DND-41 (cell line): ENCODE data around the gene IKZF2.

Source experiments
- ATAC-seq: fragments of 200-7000 bp; cut with Tn5 transposase; 3 replicates; pipeline ENCODE4 v1.9.1; 2021; ENCODE audit warnings: low read depth; ENCODE audit not compliant: insufficient read depth
- DNase-seq: peaks from one replicate; pipeline ENCODE4 v3.0.0-alpha.2; 2020
- H2AFZ ChIP-seq: 2 replicates; pipeline ENCODE4 v1.6.0; 2012; ENCODE audit warnings: low read depth, low read length
- H3K27ac ChIP-seq: 2 replicates; pipeline ENCODE4 v1.5.1; 2012; ENCODE audit warnings: low read length, inconsistent platforms
- H3K27me3 ChIP-seq: fragments of 200-600 bp; sonication (generic); 2 replicates; pipeline ENCODE4 v1.6.0; 2012; ENCODE audit warnings: low read length, mild to moderate bottlenecking, inconsistent platforms; ENCODE audit not compliant: insufficient read depth, poor library complexity
- H3K36me3 ChIP-seq: 2 replicates; pipeline ENCODE4 v1.5.1; 2012; ENCODE audit warnings: low read length, inconsistent platforms; ENCODE audit not compliant: insufficient read depth
- H3K4me1 ChIP-seq: 2 replicates; pipeline ENCODE4 v1.5.1; 2012; ENCODE audit warnings: mild to moderate bottlenecking, low read length; ENCODE audit not compliant: insufficient read depth
- H3K4me2 ChIP-seq: 2 replicates; pipeline ENCODE4 v1.6.0; 2012; ENCODE audit warnings: mild to moderate bottlenecking, moderate library complexity, low read length, inconsistent platforms; ENCODE audit not compliant: insufficient read depth
- H3K4me3 ChIP-seq, 2 experiments: fragments of 200-600 bp in 1 of 2; shearing (Covaris generic) in 1 of 2; 2 replicates each; pipeline ENCODE4 v1.5.1; 2012 to 2016; ENCODE audit warnings: inconsistent platforms in 2 of 2, low read length in 2 of 2, mild to moderate bottlenecking in 2 of 2, low read depth in 1 of 2, moderate library complexity in 1 of 2
- H3K79me2 ChIP-seq: 2 replicates; pipeline ENCODE4 v1.6.0; 2012; ENCODE audit warnings: low read length, inconsistent platforms; ENCODE audit not compliant: insufficient read depth
- H3K9ac ChIP-seq: 2 replicates; pipeline ENCODE4 v1.6.0; 2012; ENCODE audit warnings: low read depth, mild to moderate bottlenecking, inconsistent platforms, low read length, moderate library complexity
- H3K9me3 ChIP-seq: 2 replicates; pipeline ENCODE4 v1.5.1; 2012; ENCODE audit warnings: low read length, moderate library complexity, mild to moderate bottlenecking, inconsistent platforms; ENCODE audit not compliant: insufficient read depth, severe bottlenecking
- H4K20me1 ChIP-seq: 2 replicates; pipeline ENCODE4 v1.6.0; 2012; ENCODE audit warnings: low read length; ENCODE audit not compliant: insufficient read depth
- CTCF ChIP-seq: IDR thresholded peaks from 2 replicates; pipeline ENCODE4 v1.5.1; 2012; ENCODE audit warnings: borderline replicate concordance, low read length, moderate library complexity, mild to moderate bottlenecking; ENCODE audit not compliant: poor library complexity, severe bottlenecking; ENCODE audit errors: extremely low read depth
- EZH2 ChIP-seq: IDR thresholded peaks from 3 replicates; pipeline ENCODE4 v1.6.1; 2012; ENCODE audit warnings: borderline replicate concordance, low read depth, mild to moderate bottlenecking, moderate library complexity, low read length, inconsistent platforms; ENCODE audit not compliant: severe bottlenecking

IKZF2 gene

GRCh38 chr2:213125646-213126347 is 25.6 kb downstream of the IKZF2 start:
- ATAC-seq (0 out of 3 replicates have a peak, but pooled peaks have one; percentile 22), DNase-seq (no peak)
- H3K79me2 ChIP-seq = peaks cover 100% of the 10 kb centered on the region
- no peak overlapping the region for H3K4me3 ChIP-seq
- peaks cover 30% of the 10 kb centered on the region for H3K36me3 ChIP-seq
- peaks cover 88% of the 10 kb centered on the region for H3K4me1 ChIP-seq
- peak overlapping the region; percentile 42 for H3K4me2 ChIP-seq
- TF ChIP-seq CTCF = peak; percentile 53
- TF ChIP-seq EZH2 = no peak
- no peak overlapping the region for H3K9ac ChIP-seq
- H3K9me3 ChIP-seq = no peaks in the 10 kb centered on the region
- no peaks in the 10 kb centered on the region; the same call in 1 of the 2 replicates for H4K20me1 ChIP-seq
- no peak overlapping the region for H2AFZ ChIP-seq
- H3K27ac ChIP-seq = peak overlapping the region; percentile 62
- H3K27me3 ChIP-seq = no peaks in the 10 kb centered on the region

- no peak for DNase-seq
- Histone ChIP-seq H3K9me3 (no peaks in the 10 kb centered on the region), H3K9ac (peak overlapping the region; percentile 50), H3K4me2 (peak overlapping the region; percentile 64), H3K27ac (peak overlapping the region; percentile 82), H3K4me1 (peaks cover 99% of the 10 kb centered on the region), H3K27me3 (no peaks in the 10 kb centered on the region), H2AFZ (no peak overlapping the region), H4K20me1 (no peaks in the 10 kb centered on the region; the same call in 1 of the 2 replicates), H3K4me3 (peak overlapping the region in 1 of 2 experiments; percentile 24; a peak in 2 of 4 replicates), H3K79me2 (peaks cover 100% of the 10 kb centered on the region), H3K36me3 (peaks cover 6% of the 10 kb centered on the region)
- TF ChIP-seq CTCF (no peak), EZH2 (no peak)
- no peak for ATAC-seq
Observed at GRCh38 chr2:213122725-213123124, 28.7 kb downstream of the IKZF2 start.

GRCh38 chr2:213121690-213122089 is 29.7 kb downstream of the IKZF2 start:
- no peak for TF ChIP-seq EZH2
- TF ChIP-seq CTCF = no peak
- DNase-seq (no peak), ATAC-seq (peak; percentile 37; the same call in 2 of the 3 replicates)
- Histone ChIP-seq H3K4me2 (peak overlapping the region; percentile 64), H3K9ac (peak overlapping the region; percentile 50), H3K27ac (peak overlapping the region; percentile 82), H2AFZ (no peak overlapping the region), H4K20me1 (no peaks in the 10 kb centered on the region; the same call in 1 of the 2 replicates), H3K36me3 (peaks cover 10% of the 10 kb centered on the region), H3K27me3 (no peaks in the 10 kb centered on the region), H3K79me2 (peaks cover 100% of the 10 kb centered on the region), H3K4me3 (peak overlapping the region in 1 of 2 experiments; percentile 28; a peak in 1 of 4 replicates), H3K4me1 (peaks cover 99% of the 10 kb centered on the region), H3K9me3 (no peaks in the 10 kb centered on the region)
